KMS-11 (cell line): ENCODE data around the gene LINS1.
A peak's percentile ranks its signal among the peaks of the same experiment; 100 is the strongest.

Experiments used
- H2AFZ ChIP-seq: fragments of 200-600 bp; sonication (generic); 2 replicates; pipeline ENCODE4 v1.6.1; 2016; ENCODE audit warnings: antibody characterized with exemption, mixed run types, low read depth
- H3K27ac ChIP-seq: fragments of 200-600 bp; sonication (generic); 2 replicates; pipeline ENCODE4 v1.6.1; 2016; ENCODE audit warnings: mild to moderate bottlenecking, mixed run types
- H3K27me3 ChIP-seq: fragments of 200-600 bp; sonication (generic); 2 replicates; pipeline ENCODE4 v1.6.1; 2017; ENCODE audit warnings: mild to moderate bottlenecking, low read depth, mixed run types, moderate library complexity; ENCODE audit not compliant: insufficient read depth
- H3K36me3 ChIP-seq: fragments of 200-600 bp; sonication (generic); 2 replicates; pipeline ENCODE4 v1.6.1; 2017; ENCODE audit warnings: mild to moderate bottlenecking, mixed run types; ENCODE audit not compliant: insufficient read depth
- H3K4me1 ChIP-seq: fragments of 200-600 bp; sonication (generic); 2 replicates; pipeline ENCODE4 v1.6.1; 2016; ENCODE audit warnings: mild to moderate bottlenecking, low read depth, mixed run types; ENCODE audit not compliant: poor library complexity, severe bottlenecking
- H3K4me2 ChIP-seq: fragments of 200-600 bp; sonication (generic); 2 replicates; pipeline ENCODE4 v1.7.0; 2016; ENCODE audit warnings: mild to moderate bottlenecking, mixed run types
- H3K4me3 ChIP-seq: fragments of 200-600 bp; sonication (generic); IDR thresholded peaks from 2 replicates; pipeline ENCODE4 v1.6.1; 2017; ENCODE audit warnings: low read depth, low read length, mixed read lengths; ENCODE audit not compliant: insufficient read depth
- H3K79me2 ChIP-seq: fragments of 200-600 bp; sonication (generic); 2 replicates; pipeline ENCODE4 v1.6.1; 2016; ENCODE audit warnings: low read depth, mixed run types; ENCODE audit not compliant: insufficient read depth
- H3K9ac ChIP-seq: fragments of 200-600 bp; sonication (generic); 2 replicates; pipeline ENCODE4 v1.6.1; 2016; ENCODE audit warnings: mild to moderate bottlenecking, mixed run types
- H4K20me1 ChIP-seq: fragments of 200-600 bp; sonication (generic); 2 replicates; pipeline ENCODE4 v1.6.1; 2016; ENCODE audit warnings: mild to moderate bottlenecking, mixed run types; ENCODE audit not compliant: insufficient read depth
- CTCF ChIP-seq: fragments of 200-600 bp; sonication (generic); conservative IDR thresholded peaks from 2 replicates; pipeline ENCODE4 v1.6.1; 2017; ENCODE audit warnings: low read depth, mild to moderate bottlenecking, antibody characterized with exemption, low read length, moderate library complexity, mixed read lengths

Gene LINS1

GRCh38 chr15:100602064-100602822 is at the start of gene LINS1, which contains the start of gene ASB7:
Gene LINS1 (minus strand): TSS chr15:100602184. CDS start chr15:100580842, 21,342 bp downstream.
Gene ASB7 (plus strand): TSS chr15:100602589. CDS start chr15:100612217, 9,628 bp downstream.
- peak within 1 kb of the TSS; percentile 52 for H3K27ac ChIP-seq
- H3K27me3 ChIP-seq, result no peaks in the 10 kb centered on the region
- no peaks in the 10 kb centered on the region for H3K36me3 ChIP-seq
- no peaks in the 10 kb centered on the region for H4K20me1 ChIP-seq
- no peak for TF ChIP-seq CTCF
- peak within 1 kb of the TSS; percentile 75 for H2AFZ ChIP-seq
- H3K4me2 ChIP-seq, result peak within 1 kb of the TSS; percentile 99
- H3K79me2 ChIP-seq, result peaks cover 52% of the 10 kb centered on the region
- no peak within 1 kb of the TSS for H3K4me3 ChIP-seq
- peaks cover 25% of the 10 kb centered on the region for H3K4me1 ChIP-seq
- H3K9ac ChIP-seq, result peak within 1 kb of the TSS; percentile 56

- no peak overlapping the region for H3K27ac ChIP-seq
- no peaks in the 10 kb centered on the region for H3K4me1 ChIP-seq
- no peaks in the 10 kb centered on the region for H4K20me1 ChIP-seq
- H2AFZ ChIP-seq, result no peak overlapping the region
- no peaks in the 10 kb centered on the region for H3K27me3 ChIP-seq
- TF ChIP-seq CTCF, result no peak
- no peak overlapping the region for H3K4me2 ChIP-seq
- H3K36me3 ChIP-seq, result no peaks in the 10 kb centered on the region
- no peaks in the 10 kb centered on the region for H3K79me2 ChIP-seq
- no peak overlapping the region for H3K4me3 ChIP-seq
- no peak overlapping the region for H3K9ac ChIP-seq
Measured at GRCh38 chr15:100651253-100651652, 49.3 kb upstream of the LINS1 start.

GRCh38 chr15:100650685-100651084 is 48.7 kb upstream of the LINS1 start:
- no peak overlapping the region for H3K4me2 ChIP-seq
- no peak overlapping the region for H3K4me3 ChIP-seq
- H3K4me1 ChIP-seq, result no peaks in the 10 kb centered on the region
- H3K79me2 ChIP-seq, result no peaks in the 10 kb centered on the region
- no peaks in the 10 kb centered on the region for H3K36me3 ChIP-seq
- H2AFZ ChIP-seq, result no peak overlapping the region
- no peak overlapping the region for H3K9ac ChIP-seq
- H3K27ac ChIP-seq, result no peak overlapping the region
- no peaks in the 10 kb centered on the region for H4K20me1 ChIP-seq
- no peaks in the 10 kb centered on the region for H3K27me3 ChIP-seq
- no peak for TF ChIP-seq CTCF

GRCh38 chr15:100648951-100649350 is 47.0 kb upstream of the LINS1 start:
- no peak for TF ChIP-seq CTCF

More at GRCh38 chr15:100648951-100649350, 47.0 kb upstream of the LINS1 start:
- Histone ChIP-seq H3K79me2 (no peaks in the 10 kb centered on the region), H3K4me2 (no peak overlapping the region), H2AFZ (no peak overlapping the region), H4K20me1 (no peaks in the 10 kb centered on the region), H3K9ac (no peak overlapping the region), H3K36me3 (no peaks in the 10 kb centered on the region), H3K4me1 (no peaks in the 10 kb centered on the region), H3K4me3 (no peak overlapping the region), H3K27me3 (no peaks in the 10 kb centered on the region), H3K27ac (no peak overlapping the region)
